Measurements from ENCODE around the gene SPATA32.

SPATA32 gene

GRCh38 chr17:45270828-45271418 lies 9.0 kb upstream of the SPATA32 start:
- Mint-ChIP-seq H3K27ac (no peak overlapping the region), H3K4me1 (no peaks in the 10 kb centered on the region), H3K9me3 (no peaks in the 10 kb centered on the region), H3K27me3 (ENCODE audit: low read depth, poor library complexity) (peaks cover 6% of the 10 kb centered on the region), H3K4me3 (no peak overlapping the region), H3K36me3 (ENCODE audit: low read depth) (peaks cover 39% of the 10 kb centered on the region)
- TF ChIP-seq CTCF (IDR thresholded peaks at IDR 0.05), result peak; percentile 53
- DNase-seq, result peak; percentile 58

- TF ChIP-seq CTCF (IDR thresholded peaks at IDR 0.05), result no peak
- Mint-ChIP-seq H3K27ac (no peak overlapping the region), H3K9me3 (no peaks in the 10 kb centered on the region), H3K36me3 (ENCODE audit: low read depth) (peaks cover 41% of the 10 kb centered on the region), H3K4me3 (no peak overlapping the region), H3K4me1 (no peaks in the 10 kb centered on the region), H3K27me3 (ENCODE audit: low read depth, poor library complexity) (peaks cover 6% of the 10 kb centered on the region)
- DNase-seq, result no peak
Measured at GRCh38 chr17:45269912-45270311, 8.0 kb upstream of the SPATA32 start.

GRCh38 chr17:45267436-45268055 lies 5.7 kb upstream of the SPATA32 start:
- Mint-ChIP-seq H3K4me1 (peaks cover 9% of the 10 kb centered on the region), H3K27me3 (ENCODE audit: low read depth, poor library complexity) (peaks cover 6% of the 10 kb centered on the region), H3K9me3 (no peaks in the 10 kb centered on the region), H3K27ac (peak overlapping the region; percentile 39), H3K4me3 (no peak overlapping the region), H3K36me3 (ENCODE audit: low read depth) (peaks cover 35% of the 10 kb centered on the region)
- no peak for TF ChIP-seq CTCF (IDR thresholded peaks at IDR 0.05)
- DNase-seq, result no peak

- Mint-ChIP-seq H3K27ac (no peak overlapping the region), H3K27me3 (ENCODE audit: low read depth, poor library complexity) (peaks cover 6% of the 10 kb centered on the region), H3K4me1 (peaks cover 9% of the 10 kb centered on the region), H3K9me3 (no peaks in the 10 kb centered on the region), H3K4me3 (no peak overlapping the region), H3K36me3 (ENCODE audit: low read depth) (peaks cover 35% of the 10 kb centered on the region)
- no peak for DNase-seq
- TF ChIP-seq CTCF (IDR thresholded peaks at IDR 0.05), result no peak
Measured at GRCh38 chr17:45266372-45266926, 4.6 kb upstream of the SPATA32 start.

GRCh38 chr17:45265821-45266220 lies 3.9 kb upstream of the SPATA32 start:
- no peak overlapping the region for H3K27ac Mint-ChIP-seq

More at GRCh38 chr17:45265821-45266220, 3.9 kb upstream of the SPATA32 start:
- Mint-ChIP-seq H3K4me1 (peaks cover 9% of the 10 kb centered on the region), H3K36me3 (ENCODE audit: low read depth) (peaks cover 35% of the 10 kb centered on the region), H3K27me3 (ENCODE audit: low read depth, poor library complexity) (peaks cover 11% of the 10 kb centered on the region), H3K4me3 (no peak overlapping the region), H3K9me3 (no peaks in the 10 kb centered on the region)
- no peak for TF ChIP-seq CTCF (IDR thresholded peaks at IDR 0.05)
- no peak for DNase-seq
